K562 treated with DMSO at 1 percent for 24 hours (cell line): ENCODE measurements around the gene NEUROG1. TPM values are rescaled to one million over a fixed set of nuclear protein-coding genes. Genes with fewer than 3 reads are reported as not detected.

Experiments used
- total RNA-seq: library from RNA; unstranded; fragments of 300-600 nt; gene quantifications from 2 replicates; pipeline ENCODE4 v1.2.3, GENCODE V29; 2022; ENCODE audit warnings: low read depth; ENCODE audit not compliant: insufficient read depth

NEUROG1 gene, protein sequence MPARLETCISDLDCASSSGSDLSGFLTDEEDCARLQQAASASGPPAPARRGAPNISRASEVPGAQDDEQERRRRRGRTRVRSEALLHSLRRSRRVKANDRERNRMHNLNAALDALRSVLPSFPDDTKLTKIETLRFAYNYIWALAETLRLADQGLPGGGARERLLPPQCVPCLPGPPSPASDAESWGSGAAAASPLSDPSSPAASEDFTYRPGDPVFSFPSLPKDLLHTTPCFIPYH
- total RNA-seq: not detected in 2 replicates

DNA sequence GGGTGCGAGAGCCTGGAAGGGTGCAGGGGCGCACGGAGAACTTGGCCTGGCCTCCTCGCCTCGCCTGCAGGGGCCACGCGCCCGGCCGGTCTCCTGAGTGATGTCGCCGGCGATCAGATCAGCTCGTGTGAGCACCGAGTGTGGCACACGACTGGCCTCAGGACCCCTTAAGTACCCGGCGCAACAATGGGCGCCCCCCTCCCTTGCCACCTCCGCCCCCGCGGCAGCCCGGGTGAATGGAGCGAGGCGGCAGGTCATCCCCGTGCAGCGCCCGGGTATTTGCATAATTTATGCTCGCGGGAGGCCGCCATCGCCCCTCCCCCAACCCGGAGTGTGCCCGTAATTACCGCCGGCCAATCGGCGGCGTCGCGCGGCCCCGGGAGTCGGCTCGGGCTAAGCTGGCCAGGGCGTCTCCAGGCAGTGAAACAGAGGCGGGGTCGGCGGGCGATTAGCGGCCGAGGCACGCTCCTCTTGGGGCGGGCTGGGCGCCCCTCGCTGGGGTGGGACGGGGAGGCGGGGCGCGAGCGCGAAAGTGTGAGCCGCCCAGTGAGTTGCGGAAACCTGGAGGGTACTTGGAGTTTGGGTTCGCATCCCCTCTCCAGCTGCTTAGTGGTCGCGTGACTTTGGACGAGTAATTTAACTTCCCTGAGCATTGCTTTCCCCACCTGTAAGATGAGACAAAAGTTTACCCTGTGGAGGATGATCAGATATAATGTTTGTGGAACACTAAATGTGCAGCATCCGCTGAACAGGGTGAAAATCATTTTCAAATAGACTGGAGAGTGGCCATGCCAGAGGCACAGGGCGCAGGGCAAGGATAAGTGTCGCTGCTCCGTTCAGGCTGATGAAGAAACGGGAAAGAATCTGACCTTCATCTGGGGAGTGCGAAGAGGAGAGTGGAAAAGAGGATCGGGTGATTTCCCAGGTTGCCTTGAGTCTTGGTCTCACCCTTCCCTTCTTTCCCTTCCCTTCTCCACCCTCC, at the start of gene NEUROG1:
Gene NEUROG1, minus strand, starts transcription at position 145 of the 982 bp plus-strand sequence. CDS start 274 bp downstream, outside the sequence.

GRCh38 chr5:135578685-135579341, 43.0 kb upstream of the NEUROG1 start, which contains the start of gene CXCL14:
Gene CXCL14, minus strand, starts transcription at chr5:135578991. Its CDS starts 213 bp downstream, at chr5:135578778.

Other genes starting within 250 kb of the NEUROG1 start
- gene MACROH2A1, start 136.7 kb downstream of the NEUROG1 start, total RNA-seq: 200 and 203 TPM in 2 replicates
- gene DCANP1, start 88.6 kb downstream of the NEUROG1 start, total RNA-seq: not detected in 2 replicates
- gene TIFAB, start 83.6 kb downstream of the NEUROG1 start, total RNA-seq: not detected in 2 replicates
- gene CXCL14, start 43.0 kb upstream of the NEUROG1 start, total RNA-seq: not detected in 2 replicates